Right lobe of liver (tissue), 4 donors: Measurements from ENCODE around the gene CPNE7.

ENCODE experiments used
- POLR2A ChIP-seq: fragments of 450-650 bp; IDR thresholded peaks from one replicate; pipeline ENCODE4 v1.6.1; 2017; ENCODE audit warnings: antibody characterized with exemption, mild to moderate bottlenecking
- TF ChIP-seq, protein P1 (sequence below), 4 donors: fragments of 200-600 bp in 3 of 4; fragments of 450-650 bp in 1 of 4; IDR thresholded peaks; one replicate each; pipeline versions ENCODE4 v1.5.1 to v1.8.0; 2016 to 2022; ENCODE audit warnings: antibody characterized with exemption in 4 of 4, mild to moderate bottlenecking in 2 of 4
- donor health status: DM: no; HTN: no; CAD: no.
- donor health status: DM: no; HTN: no; CAD: no.
- donor health status: DM: no; HTN: yes; CAD: no.

DNA sequence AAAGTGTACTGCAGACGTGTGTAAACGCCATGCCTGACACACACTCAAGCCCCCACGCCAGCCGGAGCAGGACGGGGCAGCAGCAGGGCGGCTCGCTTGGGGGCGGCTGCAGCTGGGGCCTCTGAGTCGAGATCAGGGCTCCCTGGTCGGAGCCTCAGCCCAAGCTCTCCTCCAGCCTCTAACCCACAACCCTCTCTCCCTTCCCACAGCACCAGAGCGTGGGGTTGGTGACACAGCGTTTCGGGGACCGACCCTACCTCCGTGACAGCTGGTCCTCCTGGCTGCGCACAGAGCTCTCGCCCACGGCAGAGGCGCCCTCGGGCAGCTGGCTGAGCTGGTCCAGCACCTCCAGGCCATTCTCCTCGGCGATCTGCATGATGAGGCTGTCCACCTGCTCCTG, 70.7 kb downstream of the CPNE7 start:
- TF ChIP-seq, protein P1, sequence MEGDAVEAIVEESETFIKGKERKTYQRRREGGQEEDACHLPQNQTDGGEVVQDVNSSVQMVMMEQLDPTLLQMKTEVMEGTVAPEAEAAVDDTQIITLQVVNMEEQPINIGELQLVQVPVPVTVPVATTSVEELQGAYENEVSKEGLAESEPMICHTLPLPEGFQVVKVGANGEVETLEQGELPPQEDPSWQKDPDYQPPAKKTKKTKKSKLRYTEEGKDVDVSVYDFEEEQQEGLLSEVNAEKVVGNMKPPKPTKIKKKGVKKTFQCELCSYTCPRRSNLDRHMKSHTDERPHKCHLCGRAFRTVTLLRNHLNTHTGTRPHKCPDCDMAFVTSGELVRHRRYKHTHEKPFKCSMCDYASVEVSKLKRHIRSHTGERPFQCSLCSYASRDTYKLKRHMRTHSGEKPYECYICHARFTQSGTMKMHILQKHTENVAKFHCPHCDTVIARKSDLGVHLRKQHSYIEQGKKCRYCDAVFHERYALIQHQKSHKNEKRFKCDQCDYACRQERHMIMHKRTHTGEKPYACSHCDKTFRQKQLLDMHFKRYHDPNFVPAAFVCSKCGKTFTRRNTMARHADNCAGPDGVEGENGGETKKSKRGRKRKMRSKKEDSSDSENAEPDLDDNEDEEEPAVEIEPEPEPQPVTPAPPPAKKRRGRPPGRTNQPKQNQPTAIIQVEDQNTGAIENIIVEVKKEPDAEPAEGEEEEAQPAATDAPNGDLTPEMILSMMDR (IDR thresholded peaks at IDR 0.05), result no peak
- no peak for TF ChIP-seq POLR2A
